HG03565 (cell line): ENCODE data around the gene DNPEP.
A peak's percentile ranks its signal among the peaks of the same experiment; 100 is the strongest.

Source experiments
- ATAC-seq: cut with Tn5 transposase; IDR thresholded peaks from one replicate; pipeline ENCODE4 v1.9.1; 2021; ENCODE audit warnings: mild to moderate bottlenecking, moderate library complexity; ENCODE audit not compliant: unreplicated experiment

DNPEP gene

DNA sequence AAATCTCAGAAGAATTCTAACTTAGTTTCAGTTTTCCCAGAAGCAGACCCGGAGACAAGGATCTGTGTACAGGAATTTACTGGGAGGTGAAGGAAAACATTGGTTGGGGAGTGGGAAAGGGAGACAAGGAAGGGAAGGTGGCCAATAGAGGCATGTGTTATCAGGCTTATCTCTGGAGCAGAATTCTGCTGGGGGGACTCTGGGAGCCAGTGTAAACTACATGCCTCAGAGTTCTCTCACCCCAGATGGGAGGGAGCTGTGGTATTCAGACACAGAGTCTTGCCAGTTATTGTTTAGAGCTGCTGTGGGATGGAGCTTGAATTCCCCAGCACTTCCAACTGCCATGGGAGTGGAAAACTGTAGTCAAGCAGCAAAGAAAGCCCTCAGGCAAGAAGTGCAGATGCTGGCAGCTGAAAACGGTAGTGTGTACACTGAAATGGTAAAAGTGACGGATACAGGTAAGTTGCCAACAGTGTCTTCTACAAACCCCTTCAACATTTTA lies 19.0 kb downstream of the DNPEP start:
- ATAC-seq: no peak

- ATAC-seq: peak; percentile 78
These were observed 25.1 kb downstream of the DNPEP start for GRCh38 chr2:219362524-219363164.

GRCh38 chr2:219362072-219362471 lies 25.6 kb downstream of the DNPEP start:
- ATAC-seq: peak; percentile 13

- ATAC-seq: no peak
These were observed 29.3 kb downstream of the DNPEP start for GRCh38 chr2:219358170-219359075.

- ATAC-seq: no peak
These were observed 30.9 kb downstream of the DNPEP start for GRCh38 chr2:219356834-219357233.

- ATAC-seq: no peak
These were observed 33.1 kb downstream of the DNPEP start for GRCh38 chr2:219354582-219354981.

DNA sequence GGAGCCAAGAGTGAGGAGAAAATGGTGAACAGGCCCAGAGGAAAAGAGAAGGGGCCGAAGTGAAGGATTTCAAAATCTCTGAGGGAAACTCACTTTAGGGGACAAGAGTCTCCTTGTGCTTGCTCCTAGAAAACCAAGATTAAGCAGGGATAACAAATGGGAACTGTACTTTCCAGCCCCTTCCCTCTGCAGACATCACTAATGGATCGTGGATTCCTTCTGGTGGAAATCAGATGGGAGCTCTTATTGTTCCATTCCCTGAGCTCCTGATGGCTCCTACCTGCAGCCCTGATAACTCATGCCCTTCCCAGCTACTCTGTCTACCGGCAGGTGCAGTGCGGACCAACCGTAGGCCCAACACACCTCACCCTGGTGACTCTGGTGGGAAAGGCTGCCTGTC lies 34.6 kb downstream of the DNPEP start:
- ATAC-seq: no peak

- ATAC-seq: no peak
These were observed 35.2 kb downstream of the DNPEP start for GRCh38 chr2:219352448-219353023.

GRCh38 chr2:219350710-219351221 lies 36.9 kb downstream of the DNPEP start:
- no peak for ATAC-seq

DNA sequence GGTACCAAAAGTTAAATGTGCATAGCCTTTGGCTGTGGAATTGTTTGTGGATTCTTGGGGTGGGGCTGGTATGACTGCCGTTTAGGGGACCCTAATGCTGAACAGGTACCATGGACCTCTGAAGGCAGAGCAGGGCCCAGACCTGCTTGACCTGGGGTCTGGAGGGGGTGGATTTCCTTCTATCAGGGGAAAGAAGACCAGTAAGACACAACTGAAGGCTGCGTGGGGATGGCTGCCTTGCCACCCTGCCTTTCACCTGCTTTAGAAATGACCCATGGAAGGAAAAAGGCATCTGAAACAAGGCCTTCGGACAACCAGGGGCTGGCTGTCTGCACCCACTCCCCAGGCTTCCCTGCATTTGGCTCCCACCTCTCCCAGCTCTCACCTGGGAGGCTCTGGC lies 37.5 kb downstream of the DNPEP start:
- no peak for ATAC-seq

GRCh38 chr2:219344751-219345430 lies 42.8 kb downstream of the DNPEP start:
- no peak for ATAC-seq

- no peak for ATAC-seq
These were observed 52.3 kb downstream of the DNPEP start for GRCh38 chr2:219335373-219335786.

- no peak for ATAC-seq
These were observed 53.6 kb downstream of the DNPEP start for GRCh38 chr2:219334076-219334475.

DNA sequence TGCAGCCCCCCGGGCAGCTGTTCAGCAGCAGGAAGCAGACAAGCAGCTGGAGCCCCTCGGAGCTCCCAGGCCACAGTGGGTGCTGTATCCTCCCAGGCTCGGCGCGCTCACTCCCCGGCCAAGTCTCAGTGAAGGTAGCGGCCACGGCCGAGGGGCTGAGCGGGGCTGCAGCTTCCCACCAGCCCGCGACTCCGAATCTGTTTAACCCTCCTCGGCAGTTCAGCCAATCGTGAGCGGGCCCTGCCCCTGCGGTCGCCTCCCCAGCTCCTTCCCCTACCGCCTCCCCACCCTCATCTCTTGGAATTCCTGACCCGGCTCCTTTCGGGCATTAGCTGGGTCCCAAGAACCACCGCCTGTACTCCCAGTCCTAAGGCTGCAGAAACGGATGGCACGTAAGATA lies 55.2 kb downstream of the DNPEP start, which contains the start of gene RESP18:
TSS of gene RESP18 (minus strand) at position 203 of the 400 bp plus-strand sequence.
- no peak for ATAC-seq

DNA sequence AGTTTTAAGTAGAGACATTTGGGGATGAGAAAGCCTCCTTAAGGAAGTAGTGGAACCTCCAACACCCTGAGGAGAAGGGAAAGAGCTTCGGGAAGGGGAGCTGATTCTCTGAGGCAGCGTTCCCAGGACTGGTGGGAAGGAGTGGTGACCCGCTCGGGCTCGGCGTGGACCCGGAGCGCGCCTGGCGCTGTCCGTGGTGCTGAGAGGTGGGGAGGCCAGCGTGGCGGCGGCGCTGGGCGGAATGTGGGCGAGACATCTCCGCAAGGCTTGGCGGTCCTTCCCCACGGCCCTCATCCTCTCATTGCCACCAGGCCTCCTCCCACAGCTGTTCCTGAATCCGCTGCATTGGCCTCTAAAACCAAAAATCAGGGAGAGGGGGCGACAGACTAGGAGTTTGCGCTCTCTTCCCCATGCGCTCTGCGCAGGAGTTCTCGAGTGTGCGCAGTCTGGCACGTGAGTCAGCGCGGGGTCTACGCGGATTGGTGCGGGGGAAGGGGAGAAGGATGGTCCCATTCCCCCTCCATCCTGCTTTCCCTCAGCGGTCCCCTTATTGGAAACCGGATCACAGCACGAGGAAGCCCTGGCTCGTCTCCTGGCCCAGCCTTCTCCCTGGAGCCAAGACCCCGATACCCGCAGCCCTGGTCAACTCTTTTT lies 56.0 kb downstream of the DNPEP start:
- no peak for ATAC-seq

DNA sequence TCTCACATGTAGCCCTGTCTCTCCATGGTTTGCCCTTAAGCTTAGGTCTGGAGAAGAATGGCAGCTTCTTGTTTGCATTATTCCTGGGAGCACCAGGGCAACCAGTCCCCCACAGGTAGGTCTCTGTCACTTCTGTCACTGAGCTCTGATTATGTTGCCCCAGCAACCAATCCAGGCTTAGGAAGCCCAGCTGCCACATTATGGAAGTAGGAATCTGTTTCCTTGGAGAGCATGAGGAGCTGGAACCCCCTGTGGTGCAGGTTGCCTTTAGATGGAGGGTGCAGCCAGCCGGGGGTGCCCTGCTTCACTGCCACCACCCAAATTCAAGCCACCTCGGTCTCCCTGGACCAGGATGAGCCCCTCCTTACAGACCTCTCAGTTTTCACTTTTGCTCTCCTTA lies 60.0 kb downstream of the DNPEP start:
- no peak for ATAC-seq

GRCh38 chr2:219325657-219326315 lies 61.9 kb downstream of the DNPEP start:
- ATAC-seq: no peak

DNA sequence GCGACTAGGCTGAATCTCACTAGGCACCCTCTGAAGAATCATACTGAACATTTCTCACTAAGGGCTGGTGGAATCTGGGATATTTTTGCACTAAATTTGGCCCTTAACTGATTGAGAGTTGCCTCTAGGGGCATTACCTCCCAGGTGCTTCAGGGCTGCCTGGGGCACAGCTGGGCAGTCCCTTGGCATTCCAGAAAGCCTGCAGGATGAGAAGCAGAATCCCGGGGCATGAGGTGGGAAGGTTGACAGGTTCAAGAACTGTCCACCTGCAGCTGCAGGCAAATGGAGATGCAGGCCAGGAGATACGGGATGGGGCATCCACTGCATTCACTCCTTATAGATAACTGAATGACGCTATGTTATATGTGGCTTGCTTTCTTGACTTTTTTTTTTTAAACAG lies 62.6 kb downstream of the DNPEP start:
- ATAC-seq: no peak

DNA sequence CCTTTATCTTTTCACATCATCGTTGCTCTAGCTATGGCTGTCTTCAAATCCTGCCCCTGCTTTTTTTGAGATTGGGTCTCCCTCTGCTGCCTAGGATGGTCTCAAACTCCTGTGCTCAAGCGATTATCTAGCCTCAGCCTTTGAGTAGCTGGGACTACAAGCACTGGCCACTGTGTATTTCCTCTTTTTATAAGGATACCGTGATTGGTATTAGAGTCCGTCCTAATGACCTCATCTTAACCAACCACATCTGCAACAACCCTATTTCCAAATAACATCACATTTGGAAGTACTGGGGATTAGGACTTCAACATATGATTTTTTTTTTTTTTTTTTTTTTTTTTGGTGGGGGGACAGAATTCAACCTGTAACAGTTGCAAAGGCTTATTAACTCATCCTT lies 64.3 kb downstream of the DNPEP start:
- no peak for ATAC-seq
